HepG2 (cell line): ENCODE results near the gene ZNFX1. TPM values are rescaled to one million over a fixed set of nuclear protein-coding genes. Genes with fewer than 3 reads are reported as not detected.
A peak's percentile ranks its signal among the peaks of the same experiment; 100 is the strongest.

Experiments used
- ATAC-seq: fragments of 200-7000 bp; cut with Tn5 transposase; 3 replicates; pipeline ENCODE4 v1.9.1; 2020; ENCODE audit warnings: mild to moderate bottlenecking, moderate library complexity
- BruUV-seq: library from RNA; stranded (reverse); fragments of 400-500 nt; replicated peaks from 2 replicates; lab custom pipeline; 2021; lab: Mats Ljungman, UMichigan
- CTCF ChIA-PET: fragments of 300-600 bp; formaldehyde crosslinking; extraction: SDS; loops from one replicate; lab custom pipeline; 2021; ENCODE audit warnings: low total read pairs, inconsistent platforms, low intra/inter-chr PET ratio; lab: Yijun Ruan, JAX
- POLR2A ChIA-PET: fragments of 350-600 bp; sonication (Branson Sonifier 250); formaldehyde crosslinking; loops from one replicate; lab custom pipeline; 2020; ENCODE audit warnings: antibody characterized with exemption, inconsistent platforms; lab: Yijun Ruan, JAX
- DNase-seq: peaks from one replicate; pipeline ENCODE4 v3.0.0-alpha.2; 2015; ENCODE audit warnings: low spot score
- FAIRE-seq: peaks from 3 replicates; lab custom pipeline; 2011; peaks lifted over from hg19 to GRCh38; lab: Jason Lieb, UNC
- H2AFZ ChIP-seq: one replicate; pipeline ENCODE4 v1.6.1; 2011; ENCODE audit warnings: low read length, inconsistent platforms
- H3K27ac ChIP-seq: fragments of 300-600 bp; 3 replicates; pipeline ENCODE4 v1.8.0; 2011; ENCODE audit warnings: mixed run types, mild to moderate bottlenecking, mixed read lengths, low read length, inconsistent platforms; ENCODE audit not compliant: insufficient read depth; ENCODE audit errors: extremely low read length
- H3K27me3 ChIP-seq, 2 experiments: fragments of 200-600 bp in 1 of 2; 2 replicates in 1 of 2; 3 replicates in 1 of 2; pipeline versions ENCODE4 v1.6.0 to v1.8.0; 2011; ENCODE audit warnings: low read length in 2 of 2, mild to moderate bottlenecking in 2 of 2, moderate library complexity in 2 of 2, inconsistent platforms in 1 of 2; ENCODE audit not compliant: insufficient read depth in 2 of 2, control insufficient read depth in 1 of 2
- H3K36me3 ChIP-seq, 2 experiments: fragments of 200-600 bp in 1 of 2; replicated peaks in 1 of 2; 2 replicates in 1 of 2; 3 replicates in 1 of 2; pipeline versions ENCODE4 v1.5.1 to v1.8.0; 2011; ENCODE audit warnings: low read length in 2 of 2, inconsistent platforms in 1 of 2; ENCODE audit not compliant: insufficient read depth in 2 of 2, control insufficient read depth in 1 of 2
- H3K4me1 ChIP-seq: 2 replicates; pipeline ENCODE4 v1.5.1; 2012; ENCODE audit warnings: low read length, inconsistent platforms; ENCODE audit not compliant: insufficient read depth
- H3K4me2 ChIP-seq: 2 replicates; pipeline ENCODE4 v1.6.0; 2011; ENCODE audit warnings: low read depth, low read length, inconsistent platforms
- H3K4me3 ChIP-seq, 3 experiments: fragments of 200-600 bp in 1 of 3; sonication (generic), shearing (Covaris generic) in 1 of 3; replicated peaks in 1 of 3; 2 replicates each; pipeline ENCODE4 v1.5.1; 2011 to 2016; ENCODE audit warnings: low read length in 3 of 3, inconsistent platforms in 2 of 3, low read depth in 2 of 3, mild to moderate bottlenecking in 2 of 3, control low read depth in 1 of 3, mixed read lengths in 1 of 3; ENCODE audit not compliant: insufficient read depth in 1 of 3
- H3K79me2 ChIP-seq: one replicate; pipeline ENCODE4 v1.6.1; 2011; ENCODE audit warnings: low read length, inconsistent platforms; ENCODE audit not compliant: insufficient read depth
- H3K9ac ChIP-seq: 2 replicates; pipeline ENCODE4 v1.6.0; 2011; ENCODE audit warnings: mild to moderate bottlenecking, low read depth, low read length, inconsistent platforms; ENCODE audit not compliant: insufficient read depth
- H3K9me3 ChIP-seq: 2 replicates; pipeline ENCODE4 v1.5.1; 2012; ENCODE audit warnings: mild to moderate bottlenecking, low read length
- H4K20me1 ChIP-seq: 2 replicates; pipeline ENCODE4 v1.6.0; 2011; ENCODE audit warnings: inconsistent platforms, mild to moderate bottlenecking, low read length, moderate library complexity; ENCODE audit not compliant: insufficient read depth
- ADNP ChIP-seq: sonication (generic); formaldehyde crosslinking; IDR thresholded peaks from 2 replicates; pipeline ENCODE4 v1.4.0; 2020; ENCODE audit warnings: missing genetic modification reagents
- AKAP8 ChIP-seq: sonication (generic); formaldehyde crosslinking; IDR thresholded peaks from 2 replicates; pipeline ENCODE4 v1.5.1; 2020; ENCODE audit warnings: mild to moderate bottlenecking, missing genetic modification reagents
- BRCA1 ChIP-seq: sonication (generic); formaldehyde crosslinking; IDR thresholded peaks from 2 replicates; pipeline ENCODE4 v1.4.0; 2020; ENCODE audit warnings: missing genetic modification reagents
- DPF2 ChIP-seq: sonication (generic); formaldehyde crosslinking; IDR thresholded peaks from 2 replicates; pipeline ENCODE4 v1.4.0; 2020; ENCODE audit warnings: mild to moderate bottlenecking, low read depth, missing genetic modification reagents, borderline replicate concordance
- FOXO4 ChIP-seq: sonication (generic); formaldehyde crosslinking; conservative IDR thresholded peaks from 2 replicates; pipeline ENCODE4 v1.8.1; 2023; ENCODE audit warnings: missing genetic modification reagents
- HOXA5 ChIP-seq: sonication (generic); formaldehyde crosslinking; IDR thresholded peaks from 2 replicates; pipeline ENCODE4 v1.4.0; 2020; ENCODE audit warnings: missing genetic modification reagents
- MXD3 ChIP-seq: IDR thresholded peaks from 2 replicates; pipeline ENCODE4 v1.6.1; 2016; ENCODE audit warnings: mild to moderate bottlenecking, missing biosample characterization, missing genetic modification reagents
- RCOR2 ChIP-seq: IDR thresholded peaks from 2 replicates; pipeline ENCODE4 v1.6.1; 2016; ENCODE audit warnings: missing biosample characterization, missing genetic modification reagents
- TBX3 ChIP-seq: fragments of 450-650 bp; IDR thresholded peaks from 2 replicates; pipeline ENCODE4 v1.6.1; 2017; ENCODE audit warnings: antibody characterized with exemption, mild to moderate bottlenecking, inconsistent platforms, borderline replicate concordance
- ZBTB20 ChIP-seq: sonication (generic); formaldehyde crosslinking; IDR thresholded peaks from 2 replicates; pipeline ENCODE4 v1.8.1; 2023; ENCODE audit warnings: missing genetic modification reagents, low read depth, mild to moderate bottlenecking, borderline replicate concordance
- ZBTB21 ChIP-seq: sonication (generic); formaldehyde crosslinking; IDR thresholded peaks from 2 replicates; pipeline ENCODE4 v1.4.0; 2020; ENCODE audit warnings: missing genetic modification reagents
- ZMYM3 ChIP-seq: sonication (generic); formaldehyde crosslinking; IDR thresholded peaks from 2 replicates; pipeline ENCODE4 v1.5.1; 2020; ENCODE audit warnings: mild to moderate bottlenecking, missing genetic modification reagents
- ZNF253 ChIP-seq: sonication (generic); formaldehyde crosslinking; IDR thresholded peaks from 2 replicates; pipeline ENCODE4 v1.8.0; 2022; ENCODE audit warnings: mild to moderate bottlenecking, missing genetic modification reagents, borderline replicate concordance
- ZNF256 ChIP-seq: sonication (generic); formaldehyde crosslinking; conservative IDR thresholded peaks from 2 replicates; pipeline ENCODE4 v1.4.0; 2020; ENCODE audit warnings: missing genetic modification reagents
- ZNF451 ChIP-seq: sonication (generic); formaldehyde crosslinking; IDR thresholded peaks from 2 replicates; pipeline ENCODE4 v1.5.0; 2020; ENCODE audit warnings: mild to moderate bottlenecking, missing genetic modification reagents
- ZNF563 ChIP-seq: sonication (generic); formaldehyde crosslinking; IDR thresholded peaks from 2 replicates; pipeline ENCODE4 v1.8.0; 2022; ENCODE audit warnings: mild to moderate bottlenecking, moderate library complexity, missing genetic modification reagents
- ZNF564 ChIP-seq: sonication (generic); formaldehyde crosslinking; IDR thresholded peaks from 2 replicates; pipeline ENCODE4 v1.8.1; 2023; ENCODE audit warnings: mild to moderate bottlenecking, missing genetic modification reagents
- ZNF580 ChIP-seq: IDR thresholded peaks from 2 replicates; pipeline ENCODE4 v1.6.1; 2016; ENCODE audit warnings: low read depth, borderline replicate concordance
- WGBS: methylation state at CpG from one replicate; pipeline ENCODE4 v1.1.6; 2017; ENCODE audit warnings: low lambda C conversion rate; 5-methylcytosine and 5-hydroxymethylcytosine counted together
- in situ Hi-C: cut with HindIII; loops from 2 replicates; pipeline ENCODE4 v1.10.0; 2017; ENCODE audit warnings: low pct_unique_long_range_greater_than_20kb; ENCODE audit not compliant: extremely low pct_ligation_motif_present
- intact Hi-C: fragments of 100-400 bp; cut with micrococcal nuclease; formaldehyde crosslinking; loops from one replicate; pipeline ENCODE4 v1.10.0; 2022; ENCODE audit not compliant: unreplicated experiment
- polyA plus RNA-seq, 8 experiments: library from polyadenylated mRNA; depleted of rRNA in 3 of 8; stranded (reverse) in 7 of 8; unstranded in 1 of 8; fragments of >200 nt; fragmentation: Illumina TruSeq in 4 of 8; extraction: Trizol in 4 of 8; gene quantifications; 2 replicates each; pipeline versions ENCODE4 v1.2.1 to v1.2.3, GENCODE V29; 2011 to 2016; ENCODE audit warnings: low read depth in 4 of 8, missing spikeins in 1 of 8, mixed read lengths in 1 of 8; ENCODE audit not compliant: insufficient read depth in 1 of 8
- total RNA-seq, 5 experiments: library from RNA; depleted of rRNA; stranded (reverse); fragments of >200 nt; fragmentation: Illumina TruSeq; extraction: Trizol; gene quantifications; 2 replicates each; pipeline ENCODE4 v1.2.3, GENCODE V29; 2016; ENCODE audit warnings: low read depth in 1 of 5
- TF ChIP-seq, protein P1 (sequence below): fragments of 450-650 bp; IDR thresholded peaks from 2 replicates; pipeline ENCODE4 v1.6.1; 2016
- TF ChIP-seq, protein P2 (sequence below): IDR thresholded peaks from 2 replicates; pipeline ENCODE4 v1.6.1; 2016; ENCODE audit warnings: missing compliant biosample characterization, missing genetic modification reagents, borderline replicate concordance

Gene ZNFX1
- total and polyA plus RNA-seq, 2 of the 13 experiments (the other 11 are each of a cell fraction or from before 2014, with no cell fraction given) = 2.9 to 11.1 TPM

DNA sequence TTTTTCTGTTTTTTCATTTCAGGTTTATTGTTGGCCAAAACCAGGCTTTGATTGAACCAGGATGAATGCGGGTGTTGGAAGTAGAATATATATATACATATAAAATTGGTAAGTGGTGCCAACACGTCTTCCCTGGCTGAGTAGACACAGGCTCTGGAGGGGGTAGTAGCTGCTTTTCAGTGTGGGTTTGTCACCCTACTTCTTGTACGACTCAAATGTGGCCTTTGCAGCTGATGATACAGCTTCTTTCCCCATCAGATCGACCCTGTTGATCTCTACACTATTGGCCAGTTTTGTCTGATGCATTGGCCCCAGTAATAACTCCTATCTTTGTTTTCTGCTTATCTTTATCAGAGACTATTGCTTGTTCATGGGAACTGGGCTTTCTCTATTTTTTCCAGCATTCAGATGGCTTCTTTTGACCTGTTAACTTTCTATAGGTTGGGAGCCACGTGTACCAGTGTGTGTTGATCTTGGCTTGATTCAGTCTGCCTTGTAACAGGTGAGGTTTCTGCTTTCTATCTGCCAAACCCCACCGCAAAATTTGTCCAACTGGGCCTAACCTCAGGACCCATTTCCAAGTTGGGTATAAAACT lies 2.7 kb upstream of the ZNFX1 start:
- H2AFZ ChIP-seq = no peak overlapping the region
- no TSS peak for BruUV-seq
- peaks cover 91% of the 10 kb centered on the region for H3K79me2 ChIP-seq
- intact Hi-C loops (no loop called here), in situ Hi-C loops (no loop called here)
- peak overlapping the region; percentile 96 for H3K4me2 ChIP-seq
- peaks cover 70% of the 10 kb centered on the region for H4K20me1 ChIP-seq
- POLR2A ChIA-PET = interaction anchor here (0.6 to 6.0 kb wide), 10 partner anchors 8 to 892 kb away, joined by 3 to 46 read pairs (median 3); partner anchors contain the start of gene DDX27
- H3K9ac ChIP-seq = peak overlapping the region; percentile 99
- H3K4me1 ChIP-seq = peaks cover 71% of the 10 kb centered on the region
- peaks cover 0 to 4% of the 10 kb centered on the region in 2 experiments; a peak in 1 of 5 replicates for H3K27me3 ChIP-seq
- FAIRE-seq = no peak
- 21% methylated on average over 6 of the region's 6 CpGs for WGBS
- H3K9me3 ChIP-seq = no peaks in the 10 kb centered on the region
- H3K27ac ChIP-seq = peak overlapping the region; percentile 91
- no peak for DNase-seq
- peaks cover 34 to 60% of the 10 kb centered on the region in 2 experiments for H3K36me3 ChIP-seq
- CTCF ChIA-PET = no interaction called here
- no peak for ATAC-seq
- H3K4me3 ChIP-seq = peak overlapping the region; percentile 91 to 98 (median 93)
- 0 out of 2 replicates have a peak, but pooled peaks have one; percentile 23 for TF ChIP-seq AKAP8 (CRISPR knock-in tag)
- 0 out of 2 replicates have a peak, but pooled peaks have one; percentile 56 for TF ChIP-seq FOXO4
- no peak for TF ChIP-seq MXD3 (CRISPR knock-in tag)
- no peak for TF ChIP-seq HOXA5
- TF ChIP-seq ZNF451 = 0 out of 2 replicates have a peak, but pooled peaks have one; percentile 36
- TF ChIP-seq ZBTB20 (CRISPR knock-in tag) = peak; percentile 50; the same call in 1 of the 2 replicates
- TF ChIP-seq, protein P1, sequence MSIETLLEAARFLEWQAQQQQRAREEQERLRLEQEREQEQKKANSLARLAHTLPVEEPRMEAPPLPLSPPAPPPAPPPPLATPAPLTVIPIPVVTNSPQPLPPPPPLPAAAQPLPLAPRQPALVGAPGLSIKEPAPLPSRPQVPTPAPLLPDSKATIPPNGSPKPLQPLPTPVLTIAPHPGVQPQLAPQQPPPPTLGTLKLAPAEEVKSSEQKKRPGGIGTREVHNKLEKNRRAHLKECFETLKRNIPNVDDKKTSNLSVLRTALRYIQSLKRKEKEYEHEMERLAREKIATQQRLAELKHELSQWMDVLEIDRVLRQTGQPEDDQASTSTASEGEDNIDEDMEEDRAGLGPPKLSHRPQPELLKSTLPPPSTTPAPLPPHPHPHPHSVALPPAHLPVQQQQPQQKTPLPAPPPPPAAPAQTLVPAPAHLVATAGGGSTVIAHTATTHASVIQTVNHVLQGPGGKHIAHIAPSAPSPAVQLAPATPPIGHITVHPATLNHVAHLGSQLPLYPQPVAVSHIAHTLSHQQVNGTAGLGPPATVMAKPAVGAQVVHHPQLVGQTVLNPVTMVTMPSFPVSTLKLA = peak; percentile 8; the same call in 1 of the 2 replicates
- 0 out of 2 replicates have a peak, but pooled peaks have one; percentile 27 for TF ChIP-seq ZBTB21 (CRISPR knock-in tag)
- TF ChIP-seq, protein P2, sequence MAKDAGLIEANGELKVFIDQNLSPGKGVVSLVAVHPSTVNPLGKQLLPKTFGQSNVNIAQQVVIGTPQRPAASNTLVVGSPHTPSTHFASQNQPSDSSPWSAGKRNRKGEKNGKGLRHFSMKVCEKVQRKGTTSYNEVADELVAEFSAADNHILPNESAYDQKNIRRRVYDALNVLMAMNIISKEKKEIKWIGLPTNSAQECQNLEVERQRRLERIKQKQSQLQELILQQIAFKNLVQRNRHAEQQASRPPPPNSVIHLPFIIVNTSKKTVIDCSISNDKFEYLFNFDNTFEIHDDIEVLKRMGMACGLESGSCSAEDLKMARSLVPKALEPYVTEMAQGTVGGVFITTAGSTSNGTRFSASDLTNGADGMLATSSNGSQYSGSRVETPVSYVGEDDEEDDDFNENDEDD (CRISPR knock-in tag) = 0 out of 2 replicates have a peak, but pooled peaks have one; percentile 10
- TF ChIP-seq BRCA1 (CRISPR knock-in tag) = 0 out of 2 replicates have a peak, but pooled peaks have one; percentile 44
- no peak for TF ChIP-seq TBX3
- peak; percentile 72; the same call in 1 of the 2 replicates for TF ChIP-seq ZNF256 (CRISPR knock-in tag)
- TF ChIP-seq ZNF580 (CRISPR knock-in tag) = 0 out of 2 replicates have a peak, but pooled peaks have one; percentile 31
- TF ChIP-seq ZNF563 (CRISPR knock-in tag) = 0 out of 2 replicates have a peak, but pooled peaks have one; percentile 23
- TF ChIP-seq RCOR2 (CRISPR knock-in tag) = no peak
- TF ChIP-seq DPF2 (CRISPR knock-in tag) = no peak
- TF ChIP-seq ZNF253 (CRISPR knock-in tag) = no peak
- TF ChIP-seq ADNP = no peak
- 0 out of 2 replicates have a peak, but pooled peaks have one; percentile 10 for TF ChIP-seq ZMYM3 (CRISPR knock-in tag)
- TF ChIP-seq ZNF564 = 0 out of 2 replicates have a peak, but pooled peaks have one; percentile 17
